Ishikawa (cell line): ENCODE measurements around the gene THBS4.

Experiments used
- CEBPB ChIP-seq: IDR thresholded peaks from 2 replicates; pipeline ENCODE4 v1.6.1; 2012
- CREB1 ChIP-seq: IDR thresholded peaks from 2 replicates; pipeline ENCODE4 v1.6.1; 2012; ENCODE audit warnings: low read depth
- EGR1 ChIP-seq: IDR thresholded peaks from 2 replicates; pipeline ENCODE4 v1.6.1; 2012
- EP300 ChIP-seq: IDR thresholded peaks from 2 replicates; pipeline ENCODE4 v1.6.1; 2012; ENCODE audit warnings: borderline replicate concordance
- FOXM1 ChIP-seq: IDR thresholded peaks from 2 replicates; pipeline ENCODE4 v1.6.1; 2012; ENCODE audit warnings: low read depth, borderline replicate concordance
- MAX ChIP-seq: IDR thresholded peaks from 2 replicates; pipeline ENCODE4 v1.6.1; 2012
- NFIC ChIP-seq: IDR thresholded peaks from 2 replicates; pipeline ENCODE4 v1.6.1; 2012
- RAD21 ChIP-seq: IDR thresholded peaks from 2 replicates; pipeline ENCODE4 v1.6.1; 2012; ENCODE audit warnings: low read depth
- REST ChIP-seq: IDR thresholded peaks from 2 replicates; pipeline ENCODE4 v1.6.1; 2012; ENCODE audit warnings: low read depth, mild to moderate bottlenecking
- TAF1 ChIP-seq: IDR thresholded peaks from 2 replicates; pipeline ENCODE4 v1.6.1; 2012; ENCODE audit warnings: low read depth, mild to moderate bottlenecking
- TCF12 ChIP-seq: IDR thresholded peaks from 2 replicates; pipeline ENCODE4 v1.6.1; 2012; ENCODE audit warnings: low read depth
- TEAD4 ChIP-seq: IDR thresholded peaks from 2 replicates; pipeline ENCODE4 v1.6.1; 2012
- USF1 ChIP-seq: IDR thresholded peaks from 2 replicates; pipeline ENCODE4 v1.6.1; 2012
- YY1 ChIP-seq: IDR thresholded peaks from 2 replicates; pipeline ENCODE4 v1.6.1; 2012; ENCODE audit warnings: low read depth
- ZBTB7A ChIP-seq: IDR thresholded peaks from 2 replicates; pipeline ENCODE4 v1.6.1; 2012; ENCODE audit warnings: low read depth

The THBS4 gene

GRCh38 chr5:80055491-80056170, 20.5 kb downstream of the THBS4 start:
- TF ChIP-seq EP300 (0 out of 2 replicates have a peak, but pooled peaks have one; percentile 43), TAF1 (no peak), YY1 (no peak), TCF12 (peak; percentile 48; the same call in 1 of the 2 replicates), TEAD4 (peak; percentile 62; the same call in 1 of the 2 replicates), RAD21 (peak; percentile 11; the same call in 1 of the 2 replicates), USF1 (0 out of 2 replicates have a peak, but pooled peaks have one; percentile 6), NFIC (peak; percentile 61), MAX (no peak)

- TF ChIP-seq YY1, result no peak
- no peak for TF ChIP-seq ZBTB7A
- TF ChIP-seq FOXM1, result no peak
Observed at GRCh38 chr5:80057099-80057498, 22.0 kb downstream of the THBS4 start.

GRCh38 chr5:80057921-80058320, 22.8 kb downstream of the THBS4 start:
- TF ChIP-seq CEBPB (no peak), EP300 (no peak), USF1 (no peak), RAD21 (no peak), FOXM1 (no peak), TEAD4 (no peak), ZBTB7A (no peak), EGR1 (no peak), YY1 (no peak), NFIC (no peak)

- TF ChIP-seq EGR1 (no peak), TAF1 (no peak)
Observed at GRCh38 chr5:80059354-80059980, 24.3 kb downstream of the THBS4 start.

- no peak for TF ChIP-seq REST
- TF ChIP-seq CEBPB, result no peak
- no peak for TF ChIP-seq CREB1
- no peak for TF ChIP-seq TAF1
- TF ChIP-seq FOXM1, result no peak
- no peak for TF ChIP-seq TEAD4
- no peak for TF ChIP-seq NFIC
- no peak for TF ChIP-seq MAX
- TF ChIP-seq YY1, result no peak
- no peak for TF ChIP-seq TCF12
- no peak for TF ChIP-seq EGR1
- TF ChIP-seq ZBTB7A, result no peak
- TF ChIP-seq USF1, result no peak
- no peak for TF ChIP-seq EP300
Observed at GRCh38 chr5:80060966-80061365, 25.8 kb downstream of the THBS4 start.

GRCh38 chr5:80061547-80061946, 26.4 kb downstream of the THBS4 start:
- TF ChIP-seq MAX (no peak), RAD21 (no peak)

- TF ChIP-seq TEAD4, result no peak
- TF ChIP-seq YY1, result no peak
- no peak for TF ChIP-seq REST
- TF ChIP-seq RAD21, result no peak
- TF ChIP-seq EP300, result no peak
- no peak for TF ChIP-seq ZBTB7A
- no peak for TF ChIP-seq CEBPB
- no peak for TF ChIP-seq CREB1
Observed at GRCh38 chr5:80064124-80064523, 29.0 kb downstream of the THBS4 start.
